ENCODE data around the gene SLC7A6.

The SLC7A6 gene

DNA sequence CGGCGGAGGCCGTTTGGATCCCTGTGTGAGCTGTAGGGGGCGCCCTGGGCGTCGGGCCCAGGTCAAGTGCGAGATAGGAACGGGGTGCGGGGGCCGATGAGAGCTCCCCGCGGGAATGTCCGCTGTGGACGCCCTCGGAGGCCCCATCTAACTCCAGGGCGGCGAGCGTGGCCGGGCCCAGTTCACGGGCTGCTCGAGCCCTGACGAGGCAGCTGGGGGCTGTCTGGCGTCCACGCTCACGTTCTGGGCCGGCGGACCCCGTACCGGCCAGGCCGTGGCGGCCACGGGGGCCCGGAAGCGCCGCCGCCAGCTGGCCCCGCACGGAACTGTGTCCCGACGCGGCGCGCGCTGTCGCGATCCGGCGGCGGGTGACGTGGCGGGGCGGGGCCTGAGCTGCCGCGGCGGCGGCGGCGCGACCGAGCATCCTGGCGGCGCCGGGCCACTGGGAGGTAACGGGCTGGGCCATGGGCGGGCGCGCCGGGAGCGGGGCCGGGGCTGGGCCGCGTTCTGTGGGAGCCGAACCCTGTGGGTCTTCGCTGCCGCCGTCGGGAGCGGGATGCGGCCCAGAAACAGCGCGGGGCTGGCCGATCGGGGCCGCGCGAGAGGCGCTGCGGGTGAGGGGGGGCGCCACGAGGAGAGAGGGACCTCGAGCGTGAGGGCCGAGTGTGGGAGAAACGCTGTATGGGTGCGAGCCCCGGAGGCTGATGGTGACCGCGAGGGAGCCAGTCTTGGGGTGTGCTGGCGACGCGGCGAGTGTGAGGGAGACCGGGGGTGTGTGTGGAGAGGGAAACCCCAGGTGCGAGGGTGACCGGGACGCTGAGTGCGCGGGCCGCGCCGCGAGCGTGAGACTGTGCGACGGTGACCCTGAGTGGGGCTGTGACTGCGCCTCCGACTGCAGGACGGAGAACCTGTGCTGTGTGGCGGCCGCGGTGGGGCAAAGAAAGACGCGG, at the start of gene SLC7A6:
Gene SLC7A6, plus strand, starts transcription at position 399 of the 950 bp plus-strand sequence. CDS start 10,201 bp downstream, outside the sequence.
- peak; percentile 90 for DNase-seq (ENCODE audit: extremely low spot score)
- CTCF ChIA-PET = interaction anchor here (0.8 to 19.1 kb wide), 25 partner anchors 11 to 336 kb away, joined by 3 to 619 read pairs (median 6); partner anchors contain the start of genes PLA2G15, PRMT7 and SLC7A6OS
- TF ChIP-seq CTCF (IDR thresholded peaks at IDR 0.05; ENCODE audit: control extremely low read depth, extremely low read depth, low read depth, missing control alignments) = peak; percentile 80
- POLR2A ChIA-PET = interaction anchor here (1.0 to 1.6 kb wide), 6 partner anchors 8 to 46 kb away, joined by 3 to 7 read pairs (median 6); partner anchors contain the start of genes PRMT7 and SLC7A6OS

GRCh38 chr16:68214726-68215125, 49.6 kb upstream of the SLC7A6 start:
- DNase-seq (ENCODE audit: extremely low spot score) = no peak
- ChIA-PET CTCF (interaction anchor here (1.0 to 1.2 kb wide), 2 partner anchors 14 to 398 kb away, joined by 3 read pairs; no protein-coding TSS in a partner anchor), POLR2A (no interaction called here)
- no peak for TF ChIP-seq CTCF (IDR thresholded peaks at IDR 0.05; ENCODE audit: control extremely low read depth, extremely low read depth, low read depth, missing control alignments)

DNA sequence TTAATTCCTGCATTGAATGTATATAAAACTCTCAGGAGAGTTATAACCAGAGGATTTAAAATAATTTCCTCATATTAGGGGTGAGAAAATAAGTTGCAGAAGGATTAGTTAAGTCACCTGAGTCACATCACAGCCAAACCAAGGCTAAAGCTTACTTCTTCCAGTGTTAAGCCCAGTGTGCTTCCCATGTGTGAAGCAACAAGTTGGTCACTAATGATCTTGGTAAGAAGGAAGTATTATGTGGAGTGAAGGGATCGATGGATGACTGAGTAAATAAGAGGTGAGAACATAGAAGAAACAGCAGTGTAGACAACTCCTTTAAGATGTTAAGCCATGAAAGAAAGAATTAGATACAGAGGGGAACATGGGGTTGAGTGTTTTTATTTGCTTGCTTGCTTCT, 49.0 kb upstream of the SLC7A6 start:
- no peak for TF ChIP-seq CTCF (IDR thresholded peaks at IDR 0.05; ENCODE audit: control extremely low read depth, extremely low read depth, low read depth, missing control alignments)
- POLR2A ChIA-PET = no interaction called here
- no peak for DNase-seq (ENCODE audit: extremely low spot score)
- CTCF ChIA-PET = interaction anchor here (1.1 kb wide), 1 partner anchor 13 kb away, joined by 3 read pairs; no protein-coding TSS in a partner anchor

DNA sequence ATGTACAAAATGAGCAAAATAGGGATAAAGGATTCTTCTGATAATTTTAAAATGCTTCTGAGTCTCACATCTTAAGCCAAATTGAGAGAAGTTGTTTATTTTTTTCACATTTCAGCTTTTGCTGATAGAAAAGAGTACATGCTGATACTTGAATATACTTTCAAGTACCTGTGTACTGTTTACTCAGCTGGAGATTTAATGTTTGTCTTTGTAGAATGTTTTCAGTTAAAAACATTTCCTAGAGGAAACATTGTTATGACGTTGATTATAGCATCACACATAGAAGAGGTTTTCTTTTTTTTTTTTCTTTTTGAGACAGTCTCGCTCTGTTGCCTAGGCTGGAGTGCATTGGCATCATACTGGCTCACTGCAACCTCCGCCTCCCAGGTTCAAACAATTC, 48.1 kb upstream of the SLC7A6 start:
- ChIA-PET CTCF (interaction anchor here (0.7 to 2.6 kb wide), 5 partner anchors 10 to 18 kb away, joined by 3 to 16 read pairs (median 3); no protein-coding TSS in a partner anchor), POLR2A (no interaction called here)
- no peak for TF ChIP-seq CTCF (IDR thresholded peaks at IDR 0.05; ENCODE audit: control extremely low read depth, extremely low read depth, low read depth, missing control alignments)
- DNase-seq (ENCODE audit: extremely low spot score) = no peak

- POLR2A ChIA-PET = no interaction called here
- no peak for DNase-seq (ENCODE audit: extremely low spot score)
- TF ChIP-seq CTCF (IDR thresholded peaks at IDR 0.05; ENCODE audit: control extremely low read depth, extremely low read depth, low read depth, missing control alignments) = no peak
- CTCF ChIA-PET = interaction anchor here (1.1 to 2.6 kb wide), 7 partner anchors 9 to 550 kb away, joined by 3 to 16 read pairs (median 4); no protein-coding TSS in a partner anchor
These were observed 46.8 kb upstream of the SLC7A6 start for GRCh38 chr16:68217506-68217905.

- ChIA-PET CTCF (interaction anchor here (0.9 to 2.8 kb wide), 4 partner anchors 8 to 547 kb away, joined by 3 to 12 read pairs (median 5); no protein-coding TSS in a partner anchor), POLR2A (interaction anchor here (0.6 kb wide), 1 partner anchor 100 kb away, joined by 5 read pairs; no protein-coding TSS in a partner anchor)
- DNase-seq (ENCODE audit: extremely low spot score) = no peak
- TF ChIP-seq CTCF (IDR thresholded peaks at IDR 0.05; ENCODE audit: control extremely low read depth, extremely low read depth, low read depth, missing control alignments) = no peak
These were observed 44.5 kb upstream of the SLC7A6 start for GRCh38 chr16:68219725-68220351.

All from GM10248 (cell line).